Ureter (tissue), 1 donor: ENCODE results near the gene MIPEP. TPM values are rescaled to one million over a fixed set of nuclear protein-coding genes. Genes with fewer than 3 reads are reported as not detected.

Experiments used
- DNase-seq: peaks from one replicate; pipeline ENCODE4 v3.0.0-alpha.2; 2020; ENCODE audit warnings: low spot score
- total RNA-seq: library from RNA; stranded (reverse); gene quantifications from one replicate; pipeline ENCODE4 v1.2.4, GENCODE V29; 2023
- donor health status: DM: yes; HTN: yes; CAD: no.

Gene MIPEP
- total RNA-seq, 1 donor from 2014 or later = 24.2 TPM

DNA sequence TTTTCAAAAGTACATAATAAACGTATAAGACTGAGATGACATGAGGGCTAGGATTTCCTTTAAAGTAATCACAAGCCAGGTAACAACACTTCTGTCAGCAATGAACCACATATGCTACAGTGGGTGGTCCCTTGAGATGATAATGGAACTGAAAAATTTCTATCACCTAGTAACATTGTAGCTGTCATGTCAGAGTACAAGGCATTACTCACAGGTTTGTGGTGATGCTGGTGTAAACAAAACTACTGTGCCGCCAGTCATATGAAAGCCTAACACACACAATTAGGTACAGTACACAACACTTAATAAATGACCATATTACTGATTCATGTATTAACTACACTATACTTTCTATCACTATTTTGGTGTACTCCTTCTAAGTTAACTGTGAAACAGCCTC lies 36.8 kb downstream of the MIPEP start:
- DNase-seq = no peak

- DNase-seq = no peak
Observed at GRCh38 chr13:23851106-23851505, 38.1 kb downstream of the MIPEP start.

GRCh38 chr13:23850134-23850533 lies 39.1 kb downstream of the MIPEP start:
- DNase-seq = no peak

DNA sequence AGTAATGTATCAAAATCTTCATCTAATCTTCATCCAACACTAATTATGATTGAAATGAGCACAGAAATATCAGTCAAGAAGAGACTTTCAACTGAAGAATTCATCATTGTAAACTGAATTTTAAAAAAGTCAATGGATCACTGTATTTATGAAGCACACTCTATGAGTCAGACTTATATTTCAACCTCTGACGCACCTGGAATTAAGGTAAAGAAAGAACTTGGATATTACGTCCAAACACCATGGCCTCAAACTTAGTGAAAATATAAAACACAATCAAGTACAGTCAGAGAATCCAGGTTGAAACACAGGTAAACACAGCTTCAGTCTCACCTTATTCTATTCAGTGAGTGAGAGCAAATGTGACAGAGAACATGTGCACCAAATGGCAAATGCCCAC lies 39.5 kb downstream of the MIPEP start:
- no peak for DNase-seq

GRCh38 chr13:23848646-23849141 lies 40.5 kb downstream of the MIPEP start:
- DNase-seq = no peak

GRCh38 chr13:23848019-23848418 lies 41.2 kb downstream of the MIPEP start:
- DNase-seq = no peak

- no peak for DNase-seq
Observed at GRCh38 chr13:23847497-23847896, 41.7 kb downstream of the MIPEP start.

- no peak for DNase-seq
Observed at GRCh38 chr13:23845105-23845725, 44.0 kb downstream of the MIPEP start.

- no peak for DNase-seq
Observed at GRCh38 chr13:23844132-23844531, 45.1 kb downstream of the MIPEP start.

- no peak for DNase-seq
Observed at GRCh38 chr13:23843436-23843835, 45.8 kb downstream of the MIPEP start.

GRCh38 chr13:23842406-23842805 lies 46.8 kb downstream of the MIPEP start:
- no peak for DNase-seq

DNA sequence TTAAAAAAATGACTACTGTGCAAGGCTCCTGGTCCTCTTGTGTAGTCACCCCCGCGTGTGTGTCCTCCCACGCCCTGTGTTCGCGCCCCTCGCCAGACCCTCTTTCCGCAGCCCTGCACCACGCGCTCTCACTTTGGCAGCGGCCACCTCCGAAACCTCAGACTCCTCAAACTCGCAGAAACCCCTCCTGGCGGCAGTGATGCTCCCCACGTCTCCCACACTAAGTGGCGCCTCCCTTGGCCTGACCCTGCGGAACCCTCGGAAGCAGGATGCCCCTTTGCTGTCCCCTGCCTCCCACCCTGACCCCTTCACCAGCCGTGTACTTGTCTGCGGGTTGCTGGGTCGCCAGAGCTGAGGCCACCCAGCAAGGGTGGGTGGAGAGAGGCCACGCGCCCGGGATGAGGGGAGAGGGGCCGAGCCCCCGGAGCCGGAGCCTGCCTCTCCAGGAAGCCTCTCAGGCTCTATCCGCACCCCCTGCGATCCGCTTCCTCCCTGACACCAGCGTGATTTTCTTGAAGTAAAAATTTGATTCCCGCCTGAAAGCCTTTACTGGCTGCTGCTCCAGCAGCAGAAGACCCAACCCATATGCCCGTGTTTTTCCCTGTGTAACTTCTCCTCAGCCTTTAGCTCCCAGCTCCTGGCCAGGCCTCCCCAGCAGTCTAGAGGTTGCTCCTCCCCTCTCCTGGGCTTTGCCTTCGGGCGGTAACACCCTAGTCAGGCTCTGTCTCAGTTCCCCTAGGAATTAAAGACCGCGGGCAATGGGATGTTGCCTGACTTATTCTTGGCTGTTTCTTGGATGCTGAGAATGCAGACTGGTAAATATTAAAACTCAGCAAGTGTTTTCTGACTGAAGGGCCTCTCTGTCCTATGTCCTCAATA lies 55.2 kb downstream of the MIPEP start:
- DNase-seq = no peak

DNA sequence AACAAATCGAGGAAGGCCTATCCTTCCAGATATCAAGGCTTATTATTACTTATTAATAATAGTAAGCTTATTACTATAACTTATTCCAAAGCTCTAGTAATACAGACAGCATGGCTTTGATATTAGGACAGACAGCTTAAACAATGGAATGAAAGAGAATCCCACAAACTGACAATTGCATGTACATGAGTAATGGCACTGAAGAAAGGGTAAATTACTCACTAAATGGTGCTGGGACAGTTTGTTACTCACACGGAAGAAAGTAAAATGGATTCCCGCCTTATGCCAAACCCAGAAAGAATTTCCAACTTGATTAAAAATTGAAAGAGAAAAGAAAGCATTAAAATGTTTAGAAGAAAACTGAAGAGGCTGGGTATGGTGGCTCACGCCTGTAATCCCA lies 60.3 kb downstream of the MIPEP start:
- DNase-seq = no peak

- DNase-seq = no peak
Observed at GRCh38 chr13:23828086-23828485, 61.1 kb downstream of the MIPEP start.

GRCh38 chr13:23825179-23825578 lies 64.0 kb downstream of the MIPEP start:
- DNase-seq = no peak

GRCh38 chr13:23824371-23824770 lies 64.8 kb downstream of the MIPEP start:
- no peak for DNase-seq

DNA sequence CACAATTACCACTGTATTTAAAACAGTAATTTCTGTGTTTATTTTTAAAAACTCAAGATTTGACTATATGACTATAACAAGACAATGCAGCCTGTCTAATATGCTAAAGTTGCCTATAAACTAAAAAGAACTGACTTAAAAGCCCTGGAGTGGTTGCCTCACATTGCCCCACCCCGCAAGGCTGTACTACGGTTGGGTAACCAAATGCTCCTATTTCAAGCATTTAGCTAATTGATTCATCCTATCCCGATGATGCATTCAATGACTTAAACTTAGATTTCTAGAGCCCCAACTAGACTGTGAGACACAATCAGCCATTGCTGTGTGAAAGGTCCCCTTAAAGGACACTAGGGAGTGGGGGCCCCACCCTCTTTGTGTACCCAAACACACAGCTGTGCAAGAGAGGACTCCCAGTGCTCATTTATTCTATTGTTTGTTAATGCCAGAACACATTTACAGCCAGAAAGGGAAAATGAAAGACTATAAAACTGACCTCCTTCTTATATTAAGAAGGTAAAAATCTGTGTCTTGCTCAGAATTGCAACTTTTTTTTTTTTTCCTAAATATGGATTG lies 66.9 kb downstream of the MIPEP start:
- DNase-seq = no peak

DNA sequence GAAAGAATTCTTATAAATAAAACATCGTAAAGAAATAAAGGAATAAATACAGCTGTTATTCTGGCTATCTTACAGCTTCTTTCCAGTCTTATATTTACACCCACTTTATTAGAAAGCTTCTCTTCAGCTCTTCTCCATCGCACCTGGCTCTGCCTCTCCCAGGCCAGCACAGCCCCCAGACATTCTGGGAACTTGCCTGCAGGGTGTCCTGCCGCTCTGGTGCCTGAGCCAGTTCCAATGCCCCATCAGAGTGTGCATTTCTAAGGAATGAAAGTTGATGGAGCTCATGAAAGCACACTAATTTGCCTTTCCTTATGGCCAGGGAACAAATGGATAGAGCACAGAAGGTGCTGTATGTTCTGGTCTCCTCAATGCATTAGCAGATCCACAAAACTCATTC lies 68.7 kb downstream of the MIPEP start:
- DNase-seq = no peak

DNA sequence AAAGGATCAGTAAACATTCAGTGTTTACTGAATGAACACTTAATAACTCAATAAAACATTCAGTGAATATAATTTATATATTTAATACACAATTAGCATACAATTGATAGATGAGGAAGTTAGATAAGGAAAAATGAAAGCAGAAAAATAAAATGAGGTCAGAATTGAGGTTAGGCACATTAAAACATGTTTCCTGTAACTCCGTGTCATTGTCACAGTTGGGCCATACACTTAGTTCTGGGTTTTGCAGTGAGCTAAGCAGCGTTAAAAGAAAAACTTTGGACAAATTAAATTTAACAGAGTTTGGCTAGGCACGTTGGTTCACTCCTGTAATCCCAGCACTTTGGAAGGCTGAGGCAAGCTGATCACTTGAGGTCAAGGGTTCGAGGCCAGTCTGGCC lies 71.4 kb downstream of the MIPEP start:
- no peak for DNase-seq

- no peak for DNase-seq
Observed at GRCh38 chr13:23817136-23817535, 72.1 kb downstream of the MIPEP start.

- DNase-seq = no peak
Observed at GRCh38 chr13:23813635-23814034, 75.6 kb downstream of the MIPEP start.

DNA sequence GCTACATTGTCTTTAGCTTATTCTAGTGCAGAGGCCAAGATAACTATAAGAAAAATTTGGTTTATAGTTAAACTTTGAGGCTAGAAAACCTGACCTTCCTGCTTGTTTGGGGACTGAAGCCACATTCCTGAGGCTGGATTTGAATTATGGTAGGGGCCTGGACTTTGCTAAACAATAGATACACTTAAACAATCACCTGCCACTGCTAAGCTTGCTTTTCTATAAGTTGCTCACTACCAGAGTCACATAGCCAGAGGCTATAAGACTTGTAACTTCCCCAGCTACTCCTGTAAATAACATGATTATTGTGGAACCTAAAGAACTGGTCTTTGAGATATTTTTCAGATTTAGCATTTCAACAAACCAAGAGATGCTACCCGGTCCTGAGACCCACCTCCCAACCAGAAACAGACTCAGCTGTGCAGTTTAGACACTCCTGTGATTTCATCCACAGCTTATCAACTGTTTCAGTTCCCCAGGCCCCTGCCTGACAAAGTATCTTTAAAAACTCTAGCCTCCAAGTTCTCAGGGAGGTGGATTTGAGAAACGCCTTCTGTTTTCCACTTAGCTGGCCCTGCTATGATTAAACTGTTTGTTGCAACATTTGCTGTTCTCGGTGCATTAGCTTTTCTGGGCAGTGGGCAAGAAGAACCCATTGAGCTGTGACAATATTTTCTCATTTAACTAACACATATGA lies 77.7 kb downstream of the MIPEP start:
- DNase-seq = no peak
